Fibroblast of the conjunctiva (primary cell): ENCODE results near the gene MGAT4C.
"Not testable (repeated sequence)": the region's sequence is repeated elsewhere in the genome, so short reads cannot be mapped to it uniquely, and the experiment has no call there.

Experiments used
- DNase-seq: peaks from one replicate; pipeline ENCODE4 v3.0.0-alpha.2; 2010; ENCODE audit warnings: low read depth

MGAT4C gene

DNA sequence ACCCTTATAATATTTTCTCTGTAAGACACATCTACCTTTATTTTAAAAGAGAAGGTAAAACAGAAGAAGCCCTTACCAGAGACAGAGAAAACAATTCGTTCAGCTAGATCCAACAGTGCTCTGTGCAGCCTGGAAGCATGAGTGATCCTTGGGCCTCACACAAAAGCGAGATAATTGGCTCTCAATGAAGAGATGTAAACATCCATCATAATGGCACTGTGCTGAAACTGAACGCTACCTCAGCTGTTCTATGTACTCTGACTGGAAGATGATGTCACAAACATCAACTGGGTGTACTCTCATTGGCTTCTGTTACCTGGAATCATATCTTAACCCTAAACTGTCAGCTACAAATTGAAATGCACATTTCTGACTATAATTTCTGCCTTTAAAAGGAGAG, at the start of gene MGAT4C:
MGAT4C (minus strand) TSS at position 229 of the 400 bp plus-strand sequence.
- no peak for DNase-seq

DNA sequence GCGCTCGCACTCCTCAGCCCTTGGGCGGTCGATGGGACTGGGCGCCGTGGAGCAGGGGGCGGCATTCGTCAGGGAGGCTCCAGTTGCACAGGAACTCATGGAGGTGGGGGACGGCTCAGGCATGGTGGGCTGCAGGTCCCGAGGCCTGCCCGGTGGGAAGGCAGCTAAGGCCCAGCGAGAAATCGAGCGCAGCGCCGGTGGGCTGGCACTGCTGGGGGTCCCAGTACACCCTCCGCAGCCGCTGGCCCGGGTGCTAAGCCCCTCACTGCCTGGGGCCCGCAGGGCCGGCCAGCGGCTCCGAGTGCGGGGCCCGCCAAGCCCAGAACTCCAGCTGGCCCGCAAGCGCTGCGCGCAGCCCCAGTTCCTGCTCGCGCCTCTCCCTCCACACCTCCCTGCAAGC, 40.2 kb upstream of the MGAT4C start:
- not testable (repeated sequence) for DNase-seq

DNA sequence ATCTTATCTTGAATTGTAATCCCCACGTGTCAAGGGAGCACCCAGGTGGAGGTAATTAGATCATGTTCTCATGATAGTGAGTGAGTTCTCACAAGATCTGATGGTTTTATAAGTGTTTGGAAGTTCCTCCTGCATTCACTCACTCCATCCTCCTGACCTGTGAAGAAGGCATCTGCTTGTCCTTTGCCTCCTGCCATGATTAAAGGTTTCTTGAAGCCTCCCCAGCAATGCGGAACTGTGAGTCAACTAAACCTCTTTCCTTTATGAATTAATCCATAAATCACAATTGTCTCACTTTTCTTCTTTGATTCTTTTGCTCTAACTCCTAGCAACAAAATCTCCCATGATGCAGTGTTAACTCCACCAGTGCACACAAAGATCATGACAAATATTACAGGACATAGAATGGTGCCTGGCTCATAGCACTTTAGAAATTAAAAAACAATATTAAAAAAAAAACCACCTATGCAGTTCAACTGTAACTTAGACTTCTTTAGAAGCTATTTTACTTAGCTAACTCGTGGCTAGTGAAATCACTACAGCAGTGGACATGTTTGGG, 37.6 kb upstream of the MGAT4C start:
- DNase-seq: no peak

DNA sequence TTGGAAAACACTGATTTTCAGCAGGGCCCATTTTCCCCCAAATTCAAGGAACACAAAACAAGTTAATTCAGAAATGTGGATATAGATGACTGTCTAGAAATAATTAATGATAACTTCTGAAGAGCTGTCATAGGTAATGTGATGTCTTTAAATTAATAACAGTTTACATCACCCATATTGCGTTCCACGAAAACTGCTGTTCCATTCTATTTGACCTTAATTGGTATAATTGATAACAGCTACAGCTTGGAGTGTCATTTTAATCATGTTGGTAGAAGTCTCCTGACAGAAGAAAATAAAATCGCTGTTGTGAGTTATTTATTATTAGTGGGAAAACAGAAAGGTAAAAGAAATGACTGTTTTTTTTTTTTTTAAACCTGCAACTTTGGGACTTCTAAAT, 36.3 kb upstream of the MGAT4C start:
- no peak for DNase-seq

DNA sequence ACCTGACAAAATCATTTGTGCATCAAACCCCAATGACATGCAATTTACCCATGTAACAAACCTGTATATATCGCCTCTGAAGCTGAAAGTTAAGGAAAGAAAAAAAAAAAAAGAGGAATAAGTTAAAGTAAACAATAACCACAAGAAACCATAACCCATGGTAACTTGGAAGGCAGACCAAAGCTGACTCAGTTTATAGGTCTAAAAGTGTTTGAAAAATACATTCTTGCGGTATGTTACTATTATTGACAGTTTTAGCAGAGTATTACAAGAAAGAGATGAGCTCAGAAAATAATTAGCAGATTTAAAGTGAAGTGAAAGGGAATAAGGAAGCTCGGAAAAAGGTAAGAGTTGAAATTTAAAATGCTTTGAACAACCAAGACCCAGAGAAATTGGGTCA, 34.4 kb upstream of the MGAT4C start:
- DNase-seq: no peak

DNA sequence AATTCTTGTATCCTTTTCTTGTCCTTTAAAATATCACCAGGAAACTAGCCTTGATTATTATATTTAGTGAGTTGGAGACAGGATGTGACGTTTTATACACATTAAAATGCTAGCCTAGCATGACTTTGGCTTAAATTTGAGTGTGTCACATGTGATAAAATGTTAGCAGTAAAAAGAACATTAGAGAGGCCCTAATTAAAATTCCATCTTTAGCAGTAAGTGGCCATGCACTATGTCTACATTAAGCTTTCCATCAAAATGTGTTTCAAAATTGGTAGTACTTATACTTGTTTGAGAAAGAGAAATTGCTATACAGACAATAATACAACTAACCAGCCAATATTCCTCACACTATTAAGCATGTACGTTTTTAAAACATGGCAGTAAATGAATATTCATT, 29.9 kb upstream of the MGAT4C start:
- no peak for DNase-seq

DNA sequence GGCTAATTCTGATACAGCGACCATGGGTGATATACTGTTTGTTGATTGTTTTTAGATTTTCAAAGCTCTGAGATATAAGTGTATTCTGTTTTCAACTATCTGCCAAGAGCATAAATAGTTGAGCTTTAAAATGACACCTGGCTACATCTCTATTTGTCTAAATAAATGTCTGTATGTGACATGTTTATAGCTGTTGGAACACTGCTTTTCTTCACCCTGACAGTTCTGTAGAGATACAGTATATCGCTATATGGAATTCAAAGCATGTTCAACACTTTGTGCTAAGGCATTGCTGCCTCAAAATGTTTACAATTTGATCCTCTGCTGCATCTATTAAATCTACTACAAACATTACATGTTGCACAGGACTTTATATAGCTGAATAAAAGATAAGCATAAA, 27.4 kb upstream of the MGAT4C start:
- no peak for DNase-seq

DNA sequence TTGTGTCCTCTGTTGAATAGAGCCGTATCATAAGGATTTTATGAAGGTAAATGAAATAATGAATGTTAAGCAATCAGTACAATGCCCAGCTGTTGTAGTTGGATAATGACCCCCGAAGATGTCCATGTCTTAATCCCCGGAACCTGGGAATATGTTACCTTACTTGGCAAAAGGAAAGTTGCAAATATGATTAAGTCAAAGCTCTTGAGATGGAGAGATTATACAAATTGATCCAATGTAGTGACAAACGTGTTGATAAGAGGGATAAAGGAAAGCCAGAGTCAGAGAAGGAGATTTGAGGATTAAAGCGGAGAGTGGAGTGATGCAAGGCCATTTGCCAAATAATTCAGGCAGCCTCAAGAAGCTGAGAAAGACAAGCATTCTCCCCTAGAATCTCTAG, 19.2 kb upstream of the MGAT4C start:
- no peak for DNase-seq

DNA sequence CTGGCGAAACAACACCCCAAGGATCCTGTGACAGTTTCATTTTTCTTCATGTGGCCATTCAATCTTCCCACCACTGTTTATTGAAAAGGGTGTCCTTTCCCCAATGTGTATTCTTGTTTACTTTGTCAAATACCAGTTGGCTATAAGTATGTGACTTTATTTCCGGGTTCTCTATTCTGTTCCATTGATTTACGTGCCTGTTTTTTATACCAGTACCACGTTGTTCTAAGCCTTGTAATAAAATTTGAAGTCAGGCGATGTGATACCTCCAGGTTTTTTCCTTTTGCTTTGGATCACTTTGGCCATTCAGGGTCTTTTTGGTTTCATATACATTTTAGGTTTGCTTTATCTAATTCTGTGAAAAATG, 9.1 kb upstream of the MGAT4C start:
- DNase-seq: no peak

DNA sequence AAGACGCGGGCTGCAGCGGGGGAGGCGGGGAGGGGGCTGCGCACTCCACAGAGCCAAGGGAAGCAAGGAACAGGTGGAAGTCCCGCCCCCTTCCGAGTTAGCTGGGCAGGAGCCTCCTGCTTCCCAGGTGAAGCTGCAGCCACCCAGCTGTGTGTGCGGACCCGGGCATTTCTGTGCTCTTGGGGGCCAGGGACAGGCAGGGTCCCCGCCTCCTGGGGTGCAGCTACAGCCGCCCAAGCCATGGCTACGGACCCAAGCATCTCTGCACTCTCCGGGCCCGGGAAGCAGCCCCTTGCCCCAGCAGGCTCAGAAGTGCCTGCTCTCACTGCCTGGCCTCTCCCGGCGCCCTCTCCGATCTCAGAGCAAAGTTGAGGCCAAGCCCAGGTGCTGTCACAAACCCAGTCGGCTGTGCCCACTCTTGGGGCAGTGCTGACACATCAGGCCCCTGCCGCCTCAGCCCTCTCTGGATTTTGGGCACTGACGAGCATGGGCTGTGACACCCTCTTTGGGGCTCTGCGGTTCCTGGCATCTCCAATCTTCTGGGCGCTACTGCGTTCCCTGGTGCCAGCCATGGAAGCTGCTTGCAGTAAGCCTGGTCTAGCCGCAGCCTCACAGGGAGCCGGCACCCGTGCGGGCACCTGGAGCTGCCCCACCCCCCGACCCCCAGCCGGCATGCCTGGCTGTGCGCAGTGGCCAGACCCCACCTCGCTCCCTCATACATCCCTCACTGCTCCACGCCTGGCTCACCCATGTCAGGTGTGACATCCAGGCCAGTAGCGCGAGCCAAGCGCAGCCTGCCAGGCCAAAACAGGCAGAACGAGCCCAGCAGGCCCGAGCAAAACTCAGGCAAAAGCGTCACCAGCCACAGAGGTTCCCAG, 8.5 kb upstream of the MGAT4C start:
- no peak for DNase-seq

DNA sequence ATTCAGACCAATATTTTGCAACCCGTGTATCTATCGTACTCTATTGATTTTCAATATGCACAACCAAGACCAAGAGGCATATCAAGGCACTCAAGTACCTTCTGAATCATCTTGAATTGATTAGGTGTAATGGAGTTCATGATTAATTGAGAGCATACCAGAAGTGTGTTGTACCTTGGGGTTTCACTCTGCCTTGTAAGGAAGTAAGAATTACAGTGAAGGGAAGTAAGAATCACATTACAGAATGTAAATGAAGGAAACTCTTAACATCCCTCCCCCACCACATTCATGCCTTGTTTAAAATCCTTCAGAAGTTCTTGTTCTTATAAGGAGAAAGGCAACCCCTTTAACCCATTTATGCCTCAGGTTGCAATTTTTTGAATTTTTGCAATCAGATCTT, 5.4 kb upstream of the MGAT4C start:
- DNase-seq: no peak

DNA sequence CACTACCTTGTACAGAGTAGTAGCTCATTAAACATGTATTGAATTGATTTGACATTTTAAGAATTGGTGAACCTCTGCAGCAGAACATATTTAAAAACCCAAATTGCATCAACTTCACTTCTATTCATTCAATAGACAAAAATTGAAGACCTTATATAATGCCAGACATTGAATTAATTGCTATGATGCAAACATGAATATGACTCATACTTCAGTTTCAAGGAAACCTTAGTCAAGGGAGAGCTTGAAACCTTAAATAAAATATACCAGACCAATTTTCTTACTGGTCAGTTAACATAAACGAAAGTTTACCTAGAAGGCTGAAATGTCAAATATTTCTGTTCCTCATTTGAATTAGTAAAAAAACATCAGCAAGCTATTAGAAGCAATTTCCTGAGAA, 5.0 kb upstream of the MGAT4C start:
- DNase-seq: no peak

DNA sequence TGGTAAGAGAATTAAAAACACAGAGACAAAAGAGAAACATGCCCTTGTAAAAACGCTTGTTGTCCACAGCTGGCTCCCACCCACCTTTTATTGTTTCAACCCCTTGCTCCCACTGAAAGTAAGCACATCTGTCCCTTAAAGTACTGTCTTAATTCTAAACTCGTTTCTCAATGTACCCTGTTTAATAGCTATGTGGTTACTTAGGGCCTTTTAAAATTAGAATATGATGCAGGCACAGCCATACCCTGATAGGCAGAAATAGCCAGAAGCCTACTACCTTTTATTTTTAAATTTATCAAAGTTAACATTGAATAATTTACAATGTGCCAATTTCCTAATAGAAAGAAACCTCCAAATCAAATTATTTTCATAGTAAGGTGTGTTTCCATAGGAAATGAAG, 4.0 kb upstream of the MGAT4C start:
- no peak for DNase-seq

DNA sequence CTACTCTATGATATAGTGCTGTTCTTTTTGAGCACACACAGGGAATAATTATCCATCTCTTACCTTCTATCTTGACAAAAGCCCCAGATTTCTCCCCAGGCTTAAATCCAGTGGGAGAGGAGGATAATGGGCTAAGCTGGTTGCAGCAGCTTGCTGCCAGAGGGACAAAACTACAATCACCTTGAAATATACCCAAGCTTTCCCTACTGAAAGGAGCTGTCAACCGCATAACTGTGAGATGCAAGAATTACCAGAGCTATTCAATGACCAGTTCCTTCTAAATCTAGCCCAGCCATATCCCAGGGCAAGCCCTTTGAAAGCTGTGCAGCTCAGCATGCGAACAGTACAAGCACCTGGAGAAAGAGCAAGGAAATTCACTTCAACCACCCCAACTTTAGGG, 943 bp upstream of the MGAT4C start:
- DNase-seq: no peak

DNA sequence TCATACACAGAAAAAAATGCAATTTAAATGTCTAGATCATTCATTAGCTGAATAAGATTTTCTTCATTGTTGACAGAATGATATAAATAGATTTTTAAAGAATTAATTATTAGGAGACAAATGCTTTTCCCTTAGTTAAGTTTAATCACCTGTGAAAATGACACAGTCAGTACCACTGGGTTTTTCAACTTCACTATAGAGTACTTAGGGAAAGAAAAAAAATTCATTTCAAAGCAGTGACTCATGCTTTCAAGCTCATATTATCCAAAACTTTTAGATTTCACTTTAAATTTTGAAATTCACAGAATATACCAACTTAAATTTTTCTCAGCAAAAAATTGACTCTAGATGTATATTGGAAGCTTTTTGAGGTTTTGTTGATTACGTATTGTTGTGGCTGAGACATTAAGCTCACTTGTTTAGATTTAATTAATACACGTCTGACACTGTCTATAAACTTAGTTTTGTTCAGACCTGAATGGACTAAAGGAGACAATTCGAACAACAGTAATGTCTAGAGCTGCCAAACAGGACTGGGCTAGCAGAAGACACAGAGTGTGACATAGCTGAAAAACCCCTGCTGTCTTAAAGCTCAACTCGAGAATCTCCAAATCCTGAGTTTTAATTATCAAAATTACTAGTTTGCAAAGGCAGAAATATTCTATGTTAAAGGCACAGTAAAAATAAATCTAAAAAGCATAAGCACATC, 1.6 kb downstream of the MGAT4C start:
- DNase-seq: no peak

DNA sequence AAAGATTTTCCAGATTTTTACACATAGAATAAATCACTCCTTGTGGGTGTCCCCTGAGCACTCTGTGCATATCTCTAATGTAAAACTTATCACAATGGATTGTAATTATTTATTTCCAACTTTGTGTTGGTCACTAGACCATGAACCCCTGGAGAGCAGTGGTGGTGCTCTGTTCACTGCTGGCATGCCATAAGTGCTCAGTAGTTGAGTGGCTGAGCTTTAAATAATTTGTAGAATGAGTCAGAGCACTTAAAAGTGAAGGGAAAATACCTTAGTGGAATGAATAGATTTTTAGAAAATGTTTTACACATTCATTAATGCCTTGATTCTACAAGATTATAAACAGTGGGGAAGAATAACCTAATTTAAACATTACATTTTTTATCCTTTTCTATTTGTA, 6.3 kb downstream of the MGAT4C start:
- no peak for DNase-seq

DNA sequence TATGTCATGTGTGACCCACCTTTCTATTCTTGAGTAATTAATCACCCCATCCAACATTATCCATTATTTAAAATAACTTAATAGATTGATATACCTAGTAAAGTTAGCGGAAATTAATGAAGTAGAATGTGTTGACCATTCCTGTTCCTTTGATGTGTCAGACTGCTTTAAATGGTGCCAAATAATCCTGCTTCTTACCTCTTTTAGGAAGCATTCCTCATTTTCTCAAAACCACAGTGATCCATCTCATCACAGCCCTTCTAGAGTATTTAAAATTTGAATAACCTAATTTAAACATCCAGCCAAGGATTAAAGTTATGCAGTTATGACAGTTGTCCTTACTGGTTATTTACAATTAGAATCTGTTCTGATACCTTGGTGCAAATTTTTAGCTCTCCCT, 6.9 kb downstream of the MGAT4C start:
- no peak for DNase-seq

DNA sequence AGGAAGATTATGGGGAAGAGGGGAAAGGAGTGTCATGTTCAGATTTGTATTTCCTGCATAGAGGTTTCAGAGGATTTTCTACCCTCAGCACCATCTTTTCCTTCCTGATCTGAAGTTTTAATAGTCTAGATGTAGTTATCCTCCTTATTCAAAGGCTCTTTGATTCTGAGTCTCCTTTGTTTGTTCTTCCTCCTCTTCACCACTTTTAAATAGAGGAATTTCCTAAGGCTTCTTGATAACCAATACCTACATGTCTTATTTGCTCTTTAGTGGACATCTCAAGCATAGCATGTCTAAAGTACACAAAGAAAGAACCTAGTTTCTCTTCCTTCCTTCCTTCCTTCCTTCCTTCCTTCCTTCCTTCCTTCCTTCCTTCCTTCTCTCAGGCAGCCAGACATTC, 8.3 kb downstream of the MGAT4C start:
- no peak for DNase-seq

DNA sequence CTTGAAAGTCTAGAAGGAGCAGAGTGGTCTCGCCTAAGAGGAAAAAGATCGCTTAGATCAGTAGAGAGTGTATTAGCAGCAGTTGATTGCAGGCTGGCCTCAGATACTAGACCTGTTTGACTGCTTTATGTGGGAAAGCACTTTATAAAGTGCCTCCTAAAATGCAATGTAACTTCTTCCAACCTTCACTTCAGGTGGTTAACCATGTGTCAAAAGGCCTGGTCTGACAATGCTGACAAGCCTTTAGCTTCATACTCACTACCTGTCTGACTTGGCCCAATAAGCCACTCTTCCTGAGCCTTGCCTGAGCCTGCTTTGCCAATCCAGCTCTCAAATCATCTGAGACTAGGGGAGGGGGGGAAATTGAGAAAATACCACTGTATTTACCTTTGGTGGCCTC, 14.6 kb downstream of the MGAT4C start:
- DNase-seq: no peak

DNA sequence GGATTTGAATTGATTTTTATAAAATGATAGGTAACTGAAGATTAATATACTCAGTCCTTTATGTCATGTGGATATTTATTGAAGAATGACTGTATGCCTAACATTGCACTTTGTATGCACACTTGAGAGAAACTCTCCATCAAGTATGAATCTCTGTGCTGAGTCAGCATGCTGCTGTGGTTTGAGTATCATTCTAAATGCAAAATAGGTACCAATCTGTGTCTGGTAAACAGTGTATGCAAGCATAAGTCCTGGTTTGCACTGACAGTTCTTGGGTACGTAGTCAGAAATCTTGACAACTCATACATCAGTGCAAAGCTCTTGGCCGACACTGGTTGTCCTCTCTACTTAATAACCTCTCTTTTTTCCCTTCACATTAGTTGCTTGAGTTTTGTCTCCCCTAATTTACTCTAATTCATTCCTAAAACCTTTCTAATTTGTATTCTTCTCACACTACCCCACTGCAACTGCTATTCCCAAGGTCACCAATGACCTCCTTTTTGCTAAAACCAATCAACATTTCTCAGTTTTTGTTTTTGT, 21.8 kb downstream of the MGAT4C start:
- no peak for DNase-seq

DNA sequence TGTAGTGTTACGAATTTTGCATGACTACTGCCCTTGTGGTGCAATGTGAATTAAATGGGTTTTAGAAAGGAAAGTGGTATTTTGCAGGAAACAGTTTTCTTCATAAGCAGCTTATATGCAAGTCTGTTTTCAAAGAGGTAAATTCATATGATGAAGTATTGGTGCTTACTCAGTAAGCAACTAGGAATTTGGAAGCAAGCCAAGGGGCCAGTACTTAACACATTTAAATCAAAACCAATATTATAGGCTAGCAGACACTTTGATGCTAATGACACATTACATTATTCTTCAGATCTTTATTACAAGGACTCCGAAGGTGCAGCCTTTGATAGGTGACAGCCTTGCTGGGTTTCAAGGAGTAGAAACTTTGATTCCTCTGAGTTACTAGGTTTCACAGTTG, 23.1 kb downstream of the MGAT4C start:
- DNase-seq: no peak

DNA sequence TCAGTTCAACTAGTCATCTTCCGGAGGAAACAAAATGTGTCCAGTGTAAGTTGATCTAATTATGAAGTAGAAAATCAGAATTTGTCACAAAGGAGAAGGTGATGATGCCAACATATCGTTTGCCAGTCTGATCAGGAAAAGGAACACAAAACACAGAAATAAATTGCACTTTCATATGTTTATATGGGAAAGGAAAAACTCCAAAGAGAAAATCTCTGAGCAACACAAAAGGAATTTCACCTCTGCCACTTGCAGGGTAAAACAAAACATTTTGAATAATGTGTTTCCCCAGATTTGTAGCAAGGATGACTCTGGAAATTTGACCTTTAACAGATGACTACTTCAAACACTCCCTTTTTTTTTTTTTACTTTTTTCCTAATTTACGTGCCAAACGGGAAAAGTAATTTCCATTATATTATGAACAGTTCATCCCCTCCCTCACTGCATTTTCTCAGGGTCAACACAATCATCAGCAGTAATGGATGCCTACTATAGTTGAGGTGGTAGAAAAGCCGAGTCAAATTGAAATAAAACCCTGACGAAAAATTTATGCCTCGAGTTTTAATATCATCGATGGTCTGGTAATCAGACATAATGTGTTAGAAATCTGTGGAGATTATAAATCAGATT, 25.6 kb downstream of the MGAT4C start:
- no peak for DNase-seq

DNA sequence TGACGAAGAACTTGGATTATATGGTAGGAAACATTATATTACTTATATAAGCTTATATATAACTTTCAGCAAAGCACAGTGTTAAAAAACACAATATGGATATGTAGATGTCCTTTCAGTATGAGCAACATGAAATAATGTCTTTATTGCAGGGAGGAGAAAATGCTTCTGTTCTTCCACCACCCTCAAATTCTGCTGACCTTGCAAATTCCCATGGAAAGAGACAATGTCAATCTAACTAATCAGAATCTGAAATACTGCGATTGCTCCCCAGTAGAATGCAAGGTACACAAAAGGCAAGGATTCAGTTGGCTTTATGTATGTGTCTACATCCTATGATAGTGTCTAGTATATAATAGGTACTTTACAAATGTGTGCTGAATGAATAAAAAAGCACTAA, 26.4 kb downstream of the MGAT4C start:
- no peak for DNase-seq
